Neural cell (in vitro differentiated cells): ENCODE results near the gene LZTS3. TPM values are rescaled to one million over a fixed set of nuclear protein-coding genes. Genes with fewer than 3 reads are reported as not detected.

Experiments
- H2AFZ ChIP-seq: fragments of 200-600, 300-800 bp; sonication (generic), shearing (Covaris generic); 2 replicates; pipeline ENCODE4 v1.6.0; 2014; ENCODE audit warnings: low read depth, mild to moderate bottlenecking, antibody characterized with exemption, low read length, moderate library complexity
- H3F3A ChIP-seq: fragments of 200-600 bp; shearing (Covaris generic); 2 replicates; pipeline ENCODE4 v1.6.1; 2016; ENCODE audit warnings: mild to moderate bottlenecking, moderate library complexity, mixed read lengths, antibody characterized with exemption, low read length; ENCODE audit not compliant: insufficient read depth, poor library complexity, severe bottlenecking
- H3K27ac ChIP-seq: fragments of 200-600, 300-800 bp; sonication (generic), shearing (Covaris generic); 2 replicates; pipeline ENCODE4 v1.5.1; 2014; ENCODE audit warnings: mild to moderate bottlenecking, low read length, moderate library complexity
- H3K27me3 ChIP-seq: fragments of 300-800, 200-600 bp; sonication (generic), shearing (Covaris generic); 2 replicates; pipeline ENCODE4 v1.6.0; 2014; ENCODE audit warnings: mild to moderate bottlenecking, low read depth, low read length, moderate library complexity; ENCODE audit not compliant: insufficient read depth
- H3K36me3 ChIP-seq: fragments of 300-800, 200-600 bp; sonication (generic), shearing (Covaris generic); 2 replicates; pipeline ENCODE4 v1.5.1; 2014; ENCODE audit warnings: mild to moderate bottlenecking, antibody characterized with exemption, low read length, moderate library complexity; ENCODE audit not compliant: insufficient read depth
- H3K4me2 ChIP-seq: fragments of 300-800, 200-600 bp; sonication (generic), shearing (Covaris generic); 2 replicates; pipeline ENCODE4 v1.6.0; 2014; ENCODE audit warnings: mild to moderate bottlenecking, low read length
- H3K4me3 ChIP-seq: fragments of 300-800, 200-600 bp; sonication (generic), shearing (Covaris generic); 2 replicates; pipeline ENCODE4 v1.5.1; 2014; ENCODE audit warnings: mild to moderate bottlenecking, low read length, moderate library complexity
- H3K79me2 ChIP-seq: fragments of 200-600 bp; shearing (Covaris generic); replicated peaks from 2 replicates; pipeline ENCODE4 v1.6.0; 2014; ENCODE audit warnings: mild to moderate bottlenecking, low read length, moderate library complexity; ENCODE audit not compliant: insufficient read depth
- H3K9ac ChIP-seq: fragments of 300-800, 200-600 bp; sonication (generic), shearing (Covaris generic); 2 replicates; pipeline ENCODE4 v1.6.1; 2016; ENCODE audit warnings: mild to moderate bottlenecking, low read length, mixed read lengths
- H3K9me2 ChIP-seq: fragments of 200-600 bp; shearing (Covaris generic); 2 replicates; pipeline ENCODE4 v1.6.1; 2016; ENCODE audit warnings: mild to moderate bottlenecking, low read length, mixed read lengths; ENCODE audit not compliant: insufficient read depth
- H3K9me3 ChIP-seq: fragments of 200-600, 300-800 bp; sonication (generic), shearing (Covaris generic); 2 replicates; pipeline ENCODE4 v1.6.1; 2016; ENCODE audit warnings: mild to moderate bottlenecking, mixed run types, low read length, moderate library complexity, mixed read lengths
- H4K20me1 ChIP-seq: fragments of 200-600 bp; shearing (Covaris generic); 2 replicates; pipeline ENCODE4 v1.6.1; 2016; ENCODE audit warnings: mild to moderate bottlenecking, mixed run types; ENCODE audit not compliant: insufficient read depth
- CTCF ChIP-seq: fragments of 450-650 bp; IDR thresholded peaks from 2 replicates; pipeline ENCODE4 v1.5.1; 2014; ENCODE audit warnings: antibody characterized with exemption, mild to moderate bottlenecking, moderate library complexity; ENCODE audit not compliant: poor library complexity, severe bottlenecking
- EP300 ChIP-seq: fragments of 450-650 bp; conservative IDR thresholded peaks from 2 replicates; pipeline ENCODE4 v1.6.1; 2014; ENCODE audit warnings: antibody characterized with exemption, mild to moderate bottlenecking, moderate library complexity; ENCODE audit not compliant: poor library complexity, severe bottlenecking
- EZH2 ChIP-seq: fragments of 200-600, 300-800 bp; shearing (Covaris generic), sonication (generic); IDR thresholded peaks from 2 replicates; pipeline ENCODE4 v1.6.1; 2014; ENCODE audit warnings: antibody characterized with exemption, low read length, borderline replicate concordance, mild to moderate bottlenecking; ENCODE audit not compliant: insufficient read depth, poor library complexity, severe bottlenecking
- MXI1 ChIP-seq: fragments of 450-650 bp; conservative IDR thresholded peaks from 2 replicates; pipeline ENCODE4 v1.6.1; 2014; ENCODE audit warnings: antibody characterized with exemption, mild to moderate bottlenecking; ENCODE audit not compliant: poor library complexity, severe bottlenecking
- POLR2AphosphoS5 ChIP-seq: IDR thresholded peaks from 2 replicates; pipeline ENCODE4 v1.6.1; 2012
- RAD21 ChIP-seq: fragments of 450-650 bp; conservative IDR thresholded peaks from 2 replicates; pipeline ENCODE4 v1.6.1; 2014; ENCODE audit warnings: antibody characterized with exemption, mild to moderate bottlenecking, moderate library complexity
- REST ChIP-seq: IDR thresholded peaks from 2 replicates; pipeline ENCODE4 v1.6.1; 2012; ENCODE audit warnings: borderline replicate concordance
- SMC3 ChIP-seq: fragments of 450-650 bp; conservative IDR thresholded peaks from 2 replicates; pipeline ENCODE4 v1.6.1; 2014; ENCODE audit warnings: antibody characterized with exemption, mild to moderate bottlenecking, moderate library complexity; ENCODE audit not compliant: poor library complexity
- TAF1 ChIP-seq: IDR thresholded peaks from 2 replicates; pipeline ENCODE4 v1.6.1; 2012; ENCODE audit warnings: low read depth
- polyA plus RNA-seq: library from polyadenylated mRNA; depleted of rRNA; stranded (reverse); fragments of >200 nt; gene quantifications from 2 replicates; pipeline ENCODE4 v1.2.3, GENCODE V29; 2014

Gene LZTS3
- polyA plus RNA-seq, 1 donor from 2014 or later = 33.8 TPM

GRCh38 chr20:3195590-3196237 lies 22.4 kb upstream of the LZTS3 start:
- Histone ChIP-seq H3K9me3 (no peaks in the 10 kb centered on the region), H3K27ac (no peak overlapping the region), H3K4me2 (no peak overlapping the region), H3K9me2 (no peaks in the 10 kb centered on the region), H2AFZ (no peak overlapping the region), H3K79me2 (no peaks in the 10 kb centered on the region), H3K27me3 (no peaks in the 10 kb centered on the region), H3K4me3 (no peak overlapping the region), H4K20me1 (no peaks in the 10 kb centered on the region), H3K9ac (no peak overlapping the region), H3K36me3 (no peaks in the 10 kb centered on the region), H3F3A (no peaks in the 10 kb centered on the region)
- no peak for TF ChIP-seq MXI1
- TF ChIP-seq RAD21 = no peak
- TF ChIP-seq POLR2AphosphoS5 = no peak
- TF ChIP-seq EZH2 = no peak
- no peak for TF ChIP-seq TAF1
- TF ChIP-seq SMC3 = no peak
- no peak for TF ChIP-seq CTCF
- no peak for TF ChIP-seq EP300
- no peak for TF ChIP-seq REST

GRCh38 chr20:3194617-3195280 lies 21.4 kb upstream of the LZTS3 start:
- Histone ChIP-seq H4K20me1 (no peaks in the 10 kb centered on the region), H3K27me3 (no peaks in the 10 kb centered on the region), H3K9ac (no peak overlapping the region), H3K9me2 (no peaks in the 10 kb centered on the region), H2AFZ (no peak overlapping the region), H3K4me2 (no peak overlapping the region), H3K27ac (no peak overlapping the region), H3K36me3 (no peaks in the 10 kb centered on the region), H3K4me3 (no peak overlapping the region), H3F3A (no peaks in the 10 kb centered on the region), H3K9me3 (no peaks in the 10 kb centered on the region), H3K79me2 (no peaks in the 10 kb centered on the region)
- TF ChIP-seq POLR2AphosphoS5 (no peak), TAF1 (no peak), EZH2 (no peak), EP300 (no peak), CTCF (no peak), MXI1 (no peak), RAD21 (no peak), REST (no peak), SMC3 (no peak)
